Femur (tissue), 1 donor: ENCODE measurements around the gene FBXL7.

Experiments used
- DNase-seq: peaks from one replicate; pipeline ENCODE4 v3.0.0-alpha.2; 2017

FBXL7 gene

GRCh38 chr5:15680455-15680854 is 180.5 kb downstream of the FBXL7 start:
- DNase-seq, result no peak

GRCh38 chr5:15682122-15682521 is 182.1 kb downstream of the FBXL7 start:
- no peak for DNase-seq

GRCh38 chr5:15682566-15682965 is 182.6 kb downstream of the FBXL7 start:
- no peak for DNase-seq

- DNase-seq, result no peak
Measured at GRCh38 chr5:15683332-15683731, 183.4 kb downstream of the FBXL7 start.

- no peak for DNase-seq
Measured at GRCh38 chr5:15687401-15687800, 187.4 kb downstream of the FBXL7 start.

- no peak for DNase-seq
Measured at GRCh38 chr5:15689836-15690235, 189.9 kb downstream of the FBXL7 start.

- no peak for DNase-seq
Measured at GRCh38 chr5:15690611-15691010, 190.6 kb downstream of the FBXL7 start.

- DNase-seq, result no peak
Measured at GRCh38 chr5:15691521-15691920, 191.5 kb downstream of the FBXL7 start.

GRCh38 chr5:15692706-15693381 is 192.9 kb downstream of the FBXL7 start:
- DNase-seq, result no peak

GRCh38 chr5:15693382-15693728 is 193.4 kb downstream of the FBXL7 start:
- DNase-seq, result no peak

GRCh38 chr5:15693933-15694332 is 194.0 kb downstream of the FBXL7 start:
- no peak for DNase-seq

- no peak for DNase-seq
Measured at GRCh38 chr5:15694696-15695214, 194.8 kb downstream of the FBXL7 start.

- DNase-seq, result no peak
Measured at GRCh38 chr5:15695215-15695731, 195.3 kb downstream of the FBXL7 start.

- DNase-seq, result no peak
Measured at GRCh38 chr5:15700373-15700772, 200.4 kb downstream of the FBXL7 start.

GRCh38 chr5:15702102-15702501 is 202.1 kb downstream of the FBXL7 start:
- DNase-seq, result no peak

- no peak for DNase-seq
Measured at GRCh38 chr5:15703901-15704300, 203.9 kb downstream of the FBXL7 start.

GRCh38 chr5:15704397-15704947 is 204.5 kb downstream of the FBXL7 start:
- DNase-seq, result no peak

- no peak for DNase-seq
Measured at GRCh38 chr5:15707631-15708030, 207.7 kb downstream of the FBXL7 start.

GRCh38 chr5:15711892-15712291 is 211.9 kb downstream of the FBXL7 start:
- DNase-seq, result no peak

GRCh38 chr5:15715535-15715934 is 215.6 kb downstream of the FBXL7 start:
- DNase-seq, result no peak

GRCh38 chr5:15715967-15716366 is 216.0 kb downstream of the FBXL7 start:
- DNase-seq, result no peak

GRCh38 chr5:15717001-15717400 is 217.0 kb downstream of the FBXL7 start:
- no peak for DNase-seq

GRCh38 chr5:15718421-15719179 is 218.6 kb downstream of the FBXL7 start:
- no peak for DNase-seq

- no peak for DNase-seq
Measured at GRCh38 chr5:15719784-15720183, 219.8 kb downstream of the FBXL7 start.
